H1 (cell line): ENCODE results near the gene PRSS50. TPM values are rescaled to one million over a fixed set of nuclear protein-coding genes. Genes with fewer than 3 reads are reported as not detected.

Experiments
- CTCF ChIP-seq, 3 experiments: IDR thresholded peaks; 1 replicate in 2 of 3; 2 replicates in 1 of 3; pipeline versions ENCODE4 v1.5.1 to v1.6.1; 2011; ENCODE audit warnings: low read length in 3 of 3, mild to moderate bottlenecking in 3 of 3, inconsistent platforms in 2 of 3, low read depth in 1 of 3, moderate library complexity in 1 of 3; ENCODE audit not compliant: insufficient read depth in 1 of 3; ENCODE audit errors: control extremely low read depth in 1 of 3
- JUND ChIP-seq: IDR thresholded peaks from 2 replicates; pipeline ENCODE4 v1.6.1; 2011; ENCODE audit warnings: mild to moderate bottlenecking, improper control_type of control experiment, low read length
- KDM1A ChIP-seq: fragments of 200-600, 300-600 bp; sonication (generic); IDR thresholded peaks from 2 replicates; pipeline ENCODE4 v1.7.1; 2016; ENCODE audit warnings: mild to moderate bottlenecking, low read length, borderline replicate concordance
- RFX5 ChIP-seq: IDR thresholded peaks from 2 replicates; pipeline ENCODE4 v1.6.1; 2011; ENCODE audit warnings: low read depth, low read length, improper control_type of control experiment, borderline replicate concordance
- SP2 ChIP-seq: IDR thresholded peaks from 2 replicates; pipeline ENCODE4 v1.6.1; 2012; ENCODE audit warnings: mild to moderate bottlenecking, low read length, inconsistent platforms
- polyA plus RNA-seq, 7 experiments: library from polyadenylated mRNA; depleted of rRNA in 3 of 7; stranded (reverse) in 5 of 7; unstranded in 2 of 7; fragments of >200 nt in 5 of 7; fragments of 200-250 nt in 2 of 7; gene quantifications; 1 replicate in 5 of 7; 2 replicates in 1 of 7; 4 replicates in 1 of 7; pipeline versions ENCODE4 v1.2.1 to v1.2.3, GENCODE V29; 2011 to 2013; ENCODE audit warnings: missing spikeins in 2 of 7, mixed read lengths in 2 of 7
- total RNA-seq: library from RNA; stranded (reverse); fragmentation: NEBNext Ultra II Directional; extraction: Animal tissue kit (Norgen Biotek cat#: 25700); gene quantifications from 2 replicates; pipeline ENCODE4 v1.2.1, GENCODE V29; 2021

The PRSS50 gene
- total and polyA plus RNA-seq, 2 of the 8 experiments (the other 6 are each of a cell fraction or from before 2014, with no cell fraction given), result 0.47 to 0.71 TPM

- TF ChIP-seq RFX5 (no peak), KDM1A (no peak), JUND (no peak), CTCF (IDR thresholded peaks at IDR 0.05; ENCODE audit: control extremely low read depth in 1 of 3, insufficient read depth in 1 of 3, low read depth in 1 of 3, low read length in 3 of 3) (no peak), SP2 (no peak)
Measured at GRCh38 chr3:46759239-46760167, 41.8 kb upstream of the PRSS50 start (continued).
